Activated T-helper 2 cell treated with anti-CD3 and anti-CD28 coated beads, Interferon-gamma antibody, Interleukin-2, Interleukin-4, amounts not matched to agents 10 μg/mL and 5 μg/mL and 100 μg/mL, durations not matched to agents 14 hours and 24 hours and 36 hours (primary cell): ENCODE results near the gene USB1. TPM values are rescaled to one million over a fixed set of nuclear protein-coding genes. Genes with fewer than 3 reads are reported as not detected.
A peak's percentile ranks its signal among the peaks of the same experiment; 100 is the strongest.

Experiments
- DNase-seq: peaks from one replicate; pipeline ENCODE4 v3.0.0; 2021; ENCODE audit warnings: low spot score
- H3K27ac Mint-ChIP-seq: one replicate; pipeline ENCODE4 v1.8.0; 2021; ENCODE audit warnings: mixed read lengths
- H3K27me3 Mint-ChIP-seq: one replicate; pipeline ENCODE4 v1.8.0; 2021; ENCODE audit warnings: low read depth, mixed read lengths
- H3K36me3 Mint-ChIP-seq: one replicate; pipeline ENCODE4 v1.8.0; 2021; ENCODE audit warnings: low read depth, mixed read lengths
- H3K4me1 Mint-ChIP-seq: one replicate; pipeline ENCODE4 v1.8.0; 2021; ENCODE audit warnings: low read depth, mixed read lengths
- H3K4me3 Mint-ChIP-seq: one replicate; pipeline ENCODE4 v1.8.0; 2021; ENCODE audit warnings: low read depth, mild to moderate bottlenecking, moderate library complexity, mixed read lengths
- H3K9me3 Mint-ChIP-seq: one replicate; pipeline ENCODE4 v1.8.0; 2021; ENCODE audit warnings: mixed read lengths
- intact Hi-C: fragments of 100-400 bp; cut with micrococcal nuclease; formaldehyde crosslinking; loops from one replicate; pipeline ENCODE4 v1.15.1; 2023
- total RNA-seq: library from RNA; stranded (reverse); gene quantifications from 2 replicates; pipeline ENCODE4 v1.2.3, GENCODE V29; 2022

Gene USB1, protein sequence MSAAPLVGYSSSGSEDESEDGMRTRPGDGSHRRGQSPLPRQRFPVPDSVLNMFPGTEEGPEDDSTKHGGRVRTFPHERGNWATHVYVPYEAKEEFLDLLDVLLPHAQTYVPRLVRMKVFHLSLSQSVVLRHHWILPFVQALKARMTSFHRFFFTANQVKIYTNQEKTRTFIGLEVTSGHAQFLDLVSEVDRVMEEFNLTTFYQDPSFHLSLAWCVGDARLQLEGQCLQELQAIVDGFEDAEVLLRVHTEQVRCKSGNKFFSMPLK
- total RNA-seq, result 51.6 and 57.8 TPM in 2 replicates

- peak; percentile 83 for DNase-seq
- H3K4me3 Mint-ChIP-seq, result peak within 1 kb of the TSS; percentile 92
- intact Hi-C loops, result loop anchor here (1.0 to 5.0 kb wide), 7 partner anchors 16 to 424 kb away; partner anchors contain the start of gene KATNB1
- peak within 1 kb of the TSS; percentile 90 for H3K27ac Mint-ChIP-seq
- peaks cover 31% of the 10 kb centered on the region for H3K36me3 Mint-ChIP-seq
- H3K27me3 Mint-ChIP-seq, result no peaks in the 10 kb centered on the region
- H3K9me3 Mint-ChIP-seq, result no peaks in the 10 kb centered on the region
- peaks cover 35% of the 10 kb centered on the region for H3K4me1 Mint-ChIP-seq
Measured at GRCh38 chr16:58000706-58001676, at the start of gene USB1. USB1 (plus strand) TSS chr16:58001407; CDS start chr16:58001484, 77 bp downstream.

DNA sequence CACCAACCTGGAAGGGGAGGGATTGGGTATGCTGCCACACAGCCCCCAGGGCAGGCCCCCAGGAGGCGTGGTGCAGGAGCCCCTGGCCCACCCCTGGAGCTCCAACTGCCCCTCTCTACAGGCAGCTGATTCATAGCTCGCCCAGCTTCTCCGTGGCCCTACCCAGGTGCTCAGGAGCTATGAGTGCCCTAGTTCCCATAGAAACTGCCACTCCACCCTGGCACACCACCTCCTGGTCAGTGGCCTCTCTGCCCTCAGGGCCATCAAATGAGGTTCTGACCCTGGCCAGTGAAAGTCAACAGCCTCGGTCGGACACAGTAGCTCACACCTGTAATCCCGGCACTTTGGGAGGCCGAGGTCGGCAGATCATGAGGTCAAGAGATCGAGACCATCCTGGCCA, 48.3 kb upstream of the USB1 start:
- no peaks in the 10 kb centered on the region for H3K27me3 Mint-ChIP-seq
- H3K4me3 Mint-ChIP-seq, result no peak overlapping the region
- no peaks in the 10 kb centered on the region for H3K9me3 Mint-ChIP-seq
- intact Hi-C loops, result no loop called here
- H3K27ac Mint-ChIP-seq, result no peak overlapping the region
- no peaks in the 10 kb centered on the region for H3K36me3 Mint-ChIP-seq
- H3K4me1 Mint-ChIP-seq, result no peaks in the 10 kb centered on the region
- DNase-seq, result no peak

DNA sequence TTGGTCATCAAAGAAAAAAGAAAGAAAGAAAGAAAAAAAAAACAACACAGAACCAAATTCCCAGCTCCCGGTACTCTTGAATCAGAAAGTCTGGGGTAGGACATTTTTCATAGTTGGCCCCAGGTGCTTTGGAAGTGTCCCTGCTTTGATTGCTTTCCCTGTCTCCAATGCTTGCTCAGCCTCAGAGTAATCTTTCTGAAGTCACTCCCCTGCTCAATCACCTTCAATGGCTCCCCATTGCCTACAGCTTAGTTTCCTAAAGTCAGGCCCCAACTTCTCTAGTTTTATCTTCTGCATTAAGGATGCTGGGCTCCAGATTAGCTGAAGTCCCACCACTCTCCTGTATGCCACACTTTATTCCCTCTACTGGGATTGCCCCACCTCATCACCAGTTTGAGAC, 47.4 kb upstream of the USB1 start:
- Mint-ChIP-seq H3K4me3 (no peak overlapping the region), H3K9me3 (no peaks in the 10 kb centered on the region), H3K27me3 (no peaks in the 10 kb centered on the region), H3K4me1 (no peaks in the 10 kb centered on the region), H3K27ac (no peak overlapping the region), H3K36me3 (no peaks in the 10 kb centered on the region)
- DNase-seq, result no peak
- intact Hi-C loops, result no loop called here

DNA sequence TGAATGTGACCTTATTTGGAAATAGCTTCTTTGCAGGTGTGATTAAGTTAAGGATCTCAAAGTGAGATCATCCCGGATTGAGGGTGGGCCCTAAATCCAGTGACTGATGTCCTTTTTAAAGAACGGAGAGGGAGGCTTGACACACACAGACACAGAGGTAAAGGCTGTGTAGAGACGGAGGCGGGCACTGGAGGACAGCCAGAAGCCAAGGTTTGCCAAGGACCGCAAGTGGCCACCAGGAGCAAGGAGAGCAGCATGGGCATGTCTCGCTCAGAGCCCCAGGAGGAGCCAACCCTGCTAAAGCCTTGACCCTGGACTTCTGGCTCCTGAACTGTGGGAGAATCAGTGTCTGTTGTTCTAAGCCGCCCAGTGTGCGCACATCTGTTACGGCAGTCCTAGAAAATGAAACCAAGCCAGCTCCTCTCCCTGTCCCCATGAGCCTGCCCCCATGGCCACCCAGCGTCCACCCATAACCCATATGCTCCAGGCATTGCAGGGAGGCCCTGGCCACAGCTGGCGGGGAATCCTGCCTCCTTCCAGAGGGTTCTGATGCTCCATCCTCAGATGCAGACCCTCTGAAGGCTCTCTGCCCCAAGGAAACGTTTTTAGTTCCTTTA, 45.5 kb upstream of the USB1 start:
- intact Hi-C loops, result no loop called here
- H3K27ac Mint-ChIP-seq, result no peak overlapping the region

GRCh38 chr16:57956270-57956808, 44.9 kb upstream of the USB1 start:
- DNase-seq, result no peak
- intact Hi-C loops, result no loop called here
- Mint-ChIP-seq H3K4me3 (no peak overlapping the region), H3K36me3 (no peaks in the 10 kb centered on the region), H3K9me3 (no peaks in the 10 kb centered on the region), H3K27ac (no peak overlapping the region), H3K27me3 (no peaks in the 10 kb centered on the region), H3K4me1 (no peaks in the 10 kb centered on the region)

More for the DNA sequence above, 45.5 kb upstream of the USB1 start:
- Mint-ChIP-seq H3K4me1 (no peaks in the 10 kb centered on the region), H3K27me3 (no peaks in the 10 kb centered on the region), H3K36me3 (no peaks in the 10 kb centered on the region), H3K9me3 (no peaks in the 10 kb centered on the region), H3K4me3 (no peak overlapping the region)
- DNase-seq, result no peak

DNA sequence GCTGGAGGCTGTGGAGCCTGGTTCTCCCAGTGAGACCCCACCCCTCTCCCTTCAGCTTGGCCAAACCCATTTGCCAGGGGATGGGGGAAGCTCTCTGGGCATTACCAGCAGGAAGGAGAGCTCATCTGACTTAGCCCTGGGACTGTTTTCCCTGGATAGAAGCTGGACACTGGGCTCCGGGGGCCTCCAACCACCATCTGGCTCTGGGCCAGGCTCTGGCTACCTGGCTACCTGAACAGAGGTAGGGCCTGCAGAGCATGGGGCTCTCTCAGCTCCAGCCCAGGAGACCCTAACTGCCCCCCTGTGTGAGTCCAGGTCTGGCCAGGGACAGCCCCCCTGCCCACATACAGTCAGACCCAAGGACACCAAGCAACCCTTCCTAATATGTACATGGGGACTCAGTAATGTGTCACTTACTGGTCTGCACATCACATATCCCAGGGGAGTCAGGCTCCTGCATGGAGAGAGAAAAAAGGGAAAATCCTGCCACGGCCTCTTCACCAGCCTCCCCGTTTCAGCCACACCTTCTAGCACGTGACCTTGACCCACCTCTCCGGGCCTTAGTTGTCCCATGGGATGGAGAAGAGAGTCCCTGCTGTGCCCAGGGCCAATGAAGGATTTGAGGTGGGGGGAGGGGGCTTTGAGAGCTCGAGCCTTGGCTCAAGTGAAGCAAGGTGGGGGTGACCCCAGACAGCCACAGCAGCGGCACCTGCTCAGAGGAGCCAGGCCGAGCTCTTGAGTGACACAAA, 44.1 kb upstream of the USB1 start:
- intact Hi-C loops, result no loop called here
- no peaks in the 10 kb centered on the region for H3K9me3 Mint-ChIP-seq
- H3K4me3 Mint-ChIP-seq, result no peak overlapping the region
- H3K27ac Mint-ChIP-seq, result no peak overlapping the region
- no peaks in the 10 kb centered on the region for H3K4me1 Mint-ChIP-seq
- DNase-seq, result no peak
- H3K27me3 Mint-ChIP-seq, result no peaks in the 10 kb centered on the region
- H3K36me3 Mint-ChIP-seq, result no peaks in the 10 kb centered on the region

- DNase-seq, result no peak
- H3K9me3 Mint-ChIP-seq, result no peaks in the 10 kb centered on the region
- no peak overlapping the region for H3K27ac Mint-ChIP-seq
Measured at GRCh38 chr16:57957673-57958392, 43.4 kb upstream of the USB1 start.

GRCh38 chr16:57958544-57958943, 42.7 kb upstream of the USB1 start:
- H3K9me3 Mint-ChIP-seq, result no peaks in the 10 kb centered on the region
- H3K36me3 Mint-ChIP-seq, result no peaks in the 10 kb centered on the region
- intact Hi-C loops, result no loop called here
- no peak overlapping the region for H3K27ac Mint-ChIP-seq
- no peaks in the 10 kb centered on the region for H3K27me3 Mint-ChIP-seq
- H3K4me3 Mint-ChIP-seq, result no peak overlapping the region
- DNase-seq, result no peak
- H3K4me1 Mint-ChIP-seq, result no peaks in the 10 kb centered on the region

More at GRCh38 chr16:57957673-57958392, 43.4 kb upstream of the USB1 start:
- intact Hi-C loops, result no loop called here
- H3K4me1 Mint-ChIP-seq, result no peaks in the 10 kb centered on the region
- H3K36me3 Mint-ChIP-seq, result no peaks in the 10 kb centered on the region
- H3K27me3 Mint-ChIP-seq, result no peaks in the 10 kb centered on the region
- H3K4me3 Mint-ChIP-seq, result no peak overlapping the region

- no peaks in the 10 kb centered on the region for H3K36me3 Mint-ChIP-seq
- H3K27ac Mint-ChIP-seq, result no peak overlapping the region
- no peak for DNase-seq
- H3K4me3 Mint-ChIP-seq, result no peak overlapping the region
- H3K4me1 Mint-ChIP-seq, result no peaks in the 10 kb centered on the region
- H3K9me3 Mint-ChIP-seq, result no peaks in the 10 kb centered on the region
- H3K27me3 Mint-ChIP-seq, result no peaks in the 10 kb centered on the region
- intact Hi-C loops, result no loop called here
Measured at GRCh38 chr16:57959121-57959520, 42.1 kb upstream of the USB1 start.

DNA sequence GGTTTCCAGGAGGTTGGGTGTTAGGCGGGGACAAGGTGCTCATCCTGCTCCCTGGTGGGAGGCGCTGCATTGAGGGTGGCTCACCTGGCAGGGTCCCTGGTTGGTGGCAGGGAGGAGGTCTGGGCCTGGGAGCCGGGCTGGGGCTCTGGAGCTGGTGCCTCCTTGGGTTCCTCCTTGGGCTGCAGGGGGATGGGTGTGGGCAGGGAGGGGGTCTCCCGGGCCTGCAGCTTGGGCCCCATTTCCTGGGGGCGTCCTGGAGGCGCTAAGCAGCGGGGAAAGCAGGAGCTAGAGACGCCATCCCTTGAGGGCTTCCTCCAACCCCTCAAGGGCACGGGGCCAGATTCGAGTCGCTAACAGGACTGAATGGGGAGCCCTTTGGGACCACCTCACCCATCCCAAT, 41.4 kb upstream of the USB1 start:
- intact Hi-C loops, result no loop called here
- DNase-seq, result no peak
- H3K4me1 Mint-ChIP-seq, result no peaks in the 10 kb centered on the region
- no peaks in the 10 kb centered on the region for H3K27me3 Mint-ChIP-seq
- H3K9me3 Mint-ChIP-seq, result no peaks in the 10 kb centered on the region
- H3K36me3 Mint-ChIP-seq, result no peaks in the 10 kb centered on the region
- H3K27ac Mint-ChIP-seq, result no peak overlapping the region
- H3K4me3 Mint-ChIP-seq, result no peak overlapping the region

GRCh38 chr16:57960310-57960709, 40.9 kb upstream of the USB1 start:
- DNase-seq, result no peak
- Mint-ChIP-seq H3K36me3 (no peaks in the 10 kb centered on the region), H3K4me3 (no peak overlapping the region), H3K9me3 (no peaks in the 10 kb centered on the region), H3K27me3 (no peaks in the 10 kb centered on the region), H3K4me1 (no peaks in the 10 kb centered on the region), H3K27ac (no peak overlapping the region)
- intact Hi-C loops, result no loop called here
